ENCODE data around the gene UBE2V1. TPM values are rescaled to one million over a fixed set of nuclear protein-coding genes. Genes with fewer than 3 reads are reported as not detected.

Gene UBE2V1
- total and polyA plus RNA-seq, 10 of the 15 experiments (the other 5 are each of a cell fraction or from before 2014, with no cell fraction given) = 51.8 to 219 (median 141) TPM

- TF ChIP-seq SREBF1 (IDR thresholded peaks at IDR 0.05; ENCODE audit: low read length) (no peak), MTA3 (IDR thresholded peaks at IDR 0.05; ENCODE audit: borderline replicate concordance, low read length) (no peak), ATF2 (IDR thresholded peaks at IDR 0.05; ENCODE audit: low read length) (no peak)
- in situ Hi-C loops (cut with MboI) (no loop called here), intact Hi-C loops (cut with micrococcal nuclease; ENCODE audit: unreplicated experiment) (no loop called here)
- Histone ChIP-seq H3K4me2 (ENCODE audit: control insufficient read depth, insufficient read depth) (no peak overlapping the region), H3K9me3 (replicated peaks; ENCODE audit: control insufficient read depth, insufficient read depth, low read length) (no peaks in the 10 kb centered on the region), H3K79me2 (ENCODE audit: control insufficient read depth, insufficient read depth, low read length) (no peaks in the 10 kb centered on the region), H3K27me3 (replicated peaks in 1 of 2; ENCODE audit: control insufficient read depth in 2 of 2, insufficient read depth in 2 of 2, low read length in 1 of 2) (no peaks in the 10 kb centered on the region), H3K27ac (ENCODE audit: control insufficient read depth, insufficient read depth) (no peak overlapping the region), H2AFZ (ENCODE audit: control insufficient read depth, low read depth, low read length) (no peak overlapping the region), H3K4me1 (ENCODE audit: control insufficient read depth, insufficient read depth, low read length) (no peaks in the 10 kb centered on the region; the same call in 1 of the 2 replicates), H3K36me3 (ENCODE audit: control insufficient read depth in 2 of 2, insufficient read depth in 2 of 2, low read length in 1 of 2) (peaks cover 11 to 32% of the 10 kb centered on the region in 2 experiments), H3K9ac (ENCODE audit: control insufficient read depth, insufficient read depth, low read length) (no peak overlapping the region), H3K4me3 (no peak overlapping the region), H4K20me1 (ENCODE audit: control insufficient read depth, insufficient read depth) (no peaks in the 10 kb centered on the region)
- ATAC-seq (no peak), DNase-seq (ENCODE audit: low read depth, low spot score) (no peak), FAIRE-seq (no peak)
- RAD21 ChIA-PET (ENCODE audit: unreplicated experiment) = interaction anchor here (1.4 kb wide), 1 partner anchor 45 kb away, joined by 3 read pairs; no protein-coding TSS in a partner anchor
- POLR2A ChIA-PET = no interaction called here
- SMC1A ChIA-PET (ENCODE audit: uncharacterized antibody, unreplicated experiment) = interaction anchor here (4.7 kb wide), 1 partner anchor 43 kb away, joined by 70 read pairs; no protein-coding TSS in a partner anchor
- CTCF ChIA-PET = interaction anchor here (0.7 to 9.8 kb wide), 2 partner anchors 9 to 45 kb away, joined by 3 to 219 read pairs; no protein-coding TSS in a partner anchor
- WGBS (ENCODE audit: insufficient coverage, insufficient replicate concordance, low lambda C conversion rate, missing lambda C conversion rate) = 99% methylated on average over 9 of the region's 9 CpGs
- BruUV-seq (replicated peaks) = no TSS peak
Measured at GRCh38 chr20:50124496-50124895, 11.5 kb upstream of the UBE2V1 start.

- BruUV-seq (replicated peaks) = no TSS peak
- no peaks in the 10 kb centered on the region; the same call in 1 of the 2 replicates for H3K4me1 ChIP-seq (ENCODE audit: control insufficient read depth, insufficient read depth, low read length)
- no peak overlapping the region for H3K27ac ChIP-seq (ENCODE audit: control insufficient read depth, insufficient read depth)
- 99% methylated on average over 7 of the region's 7 CpGs for WGBS (ENCODE audit: insufficient coverage, insufficient replicate concordance, low lambda C conversion rate, missing lambda C conversion rate)
- no peaks in the 10 kb centered on the region for H3K79me2 ChIP-seq (ENCODE audit: control insufficient read depth, insufficient read depth, low read length)
- H3K9ac ChIP-seq (ENCODE audit: control insufficient read depth, insufficient read depth, low read length) = no peak overlapping the region
- TF ChIP-seq EED (IDR thresholded peaks at IDR 0.05; ENCODE audit: low read depth) (no peak), MYC (IDR thresholded peaks at IDR 0.05; ENCODE audit: insufficient read depth, insufficient read length, insufficient replicate concordance, low read length, severe bottlenecking) (no peak), POLR2AphosphoS5 (IDR thresholded peaks at IDR 0.05; ENCODE audit: low read length) (0 out of 2 replicates have a peak, but pooled peaks have one; percentile 31), BCL11A (IDR thresholded peaks at IDR 0.05; ENCODE audit: low read depth, low read length) (no peak), MXI1 (IDR thresholded peaks at IDR 0.05; ENCODE audit: low read depth, low read length) (no peak), EGR1 (IDR thresholded peaks at IDR 0.05; ENCODE audit: borderline replicate concordance in 1 of 2, low read depth in 2 of 2, low read length in 2 of 2) (no peak), ATF2 (IDR thresholded peaks at IDR 0.05; ENCODE audit: low read length) (no peak)
- no peak for DNase-seq (ENCODE audit: low read depth, low spot score)
- POLR2A ChIA-PET = no interaction called here
- ATAC-seq = no peak
- no peak overlapping the region for H2AFZ ChIP-seq (ENCODE audit: control insufficient read depth, low read depth, low read length)
- no peaks in the 10 kb centered on the region for H3K27me3 ChIP-seq (replicated peaks in 1 of 2; ENCODE audit: control insufficient read depth in 2 of 2, insufficient read depth in 2 of 2, low read length in 1 of 2)
- H3K9me3 ChIP-seq (replicated peaks; ENCODE audit: control insufficient read depth, insufficient read depth, low read length) = no peaks in the 10 kb centered on the region
- H3K36me3 ChIP-seq (ENCODE audit: control insufficient read depth in 2 of 2, insufficient read depth in 2 of 2, low read length in 1 of 2) = peaks cover 11 to 22% of the 10 kb centered on the region in 2 experiments
- RAD21 ChIA-PET (ENCODE audit: unreplicated experiment) = interaction anchor here (1.4 kb wide), 1 partner anchor 46 kb away, joined by 3 read pairs; no protein-coding TSS in a partner anchor
- H4K20me1 ChIP-seq (ENCODE audit: control insufficient read depth, insufficient read depth) = no peaks in the 10 kb centered on the region
- no peak overlapping the region for H3K4me2 ChIP-seq (ENCODE audit: control insufficient read depth, insufficient read depth)
- FAIRE-seq = no peak
- intact Hi-C loops (cut with micrococcal nuclease; ENCODE audit: unreplicated experiment) (no loop called here), in situ Hi-C loops (cut with MboI) (no loop called here)
- H3K4me3 ChIP-seq = no peak overlapping the region
- SMC1A ChIA-PET (ENCODE audit: uncharacterized antibody, unreplicated experiment) = interaction anchor here (0.7 to 4.7 kb wide), 4 partner anchors 9 to 44 kb away, joined by 3 to 70 read pairs (median 4); no protein-coding TSS in a partner anchor
- CTCF ChIA-PET = interaction anchor here (0.6 to 9.8 kb wide), 5 partner anchors 29 to 76 kb away, joined by 3 to 219 read pairs (median 3); partner anchors contain the start of gene PEDS1
Measured at GRCh38 chr20:50123418-50123817, 10.5 kb upstream of the UBE2V1 start.

Measured in GM12878 (cell line).